Peyer's patch (tissue), 4 donors: ENCODE results near the gene SLC22A16.

Experiments
- CTCF ChIP-seq, 6 experiments: fragments of 450-650 bp in 4 of 6; fragments of 200-600 bp in 2 of 6; sonication (generic) in 1 of 6; IDR thresholded peaks; one replicate each; pipeline ENCODE4 v1.5.1; 2017 to 2019; ENCODE audit warnings: antibody characterized with exemption in 6 of 6, mild to moderate bottlenecking in 3 of 6, moderate library complexity in 1 of 6
- POLR2A ChIP-seq, 2 donors: fragments of 450-650 bp; IDR thresholded peaks; one replicate each; pipeline ENCODE4 v1.5.1; 2017; ENCODE audit warnings: antibody characterized with exemption in 2 of 2, mild to moderate bottlenecking in 2 of 2, moderate library complexity in 2 of 2

GRCh38 chr6:110475066-110475653 lies 1.3 kb downstream of the SLC22A16 start:
- TF ChIP-seq CTCF (IDR thresholded peaks at IDR 0.05) (no peak), POLR2A (IDR thresholded peaks at IDR 0.05) (no peak)
